Caki2 (cell line): ENCODE measurements around the gene XBP1. TPM values are rescaled to one million over a fixed set of nuclear protein-coding genes. Genes with fewer than 3 reads are reported as not detected.

Experiments used
- DNase-seq: peaks from one replicate; pipeline ENCODE4 v3.0.0-alpha.2; 2015; ENCODE audit warnings: low read depth
- in situ Hi-C: cut with HindIII; loops from 2 replicates; pipeline ENCODE4 v1.10.0; 2016; ENCODE audit warnings: low sequenced_read_pairs, low pct_unique_long_range_greater_than_20kb, mixed read lengths
- total RNA-seq: library from RNA; depleted of rRNA; stranded (reverse); fragments of >200 nt; shearing (Covaris generic); gene quantifications from 2 replicates; pipeline ENCODE4 v1.2.3, GENCODE V29; 2014; ENCODE audit warnings: low replicate concordance

The XBP1 gene
- total RNA-seq, 1 experiment from 2014 or later, result 300 TPM

GRCh38 chr22:28798810-28799605 is 1.4 kb downstream of the XBP1 start:
- in situ Hi-C loops, result no loop called here
- DNase-seq, result peak; percentile 74

GRCh38 chr22:28795932-28796856 is 4.2 kb downstream of the XBP1 start:
- DNase-seq, result no peak

GRCh38 chr22:28795071-28795693 is 5.2 kb downstream of the XBP1 start:
- DNase-seq, result no peak
- in situ Hi-C loops, result no loop called here

More at GRCh38 chr22:28795932-28796856, 4.2 kb downstream of the XBP1 start:
- in situ Hi-C loops, result no loop called here

GRCh38 chr22:28793976-28794584 is 6.3 kb downstream of the XBP1 start:
- no peak for DNase-seq
- in situ Hi-C loops, result no loop called here

- no peak for DNase-seq
- in situ Hi-C loops, result no loop called here
Measured at GRCh38 chr22:28792491-28793383, 7.6 kb downstream of the XBP1 start.

- DNase-seq, result no peak
- in situ Hi-C loops, result no loop called here
Measured at GRCh38 chr22:28791841-28792490, 8.4 kb downstream of the XBP1 start.

- in situ Hi-C loops, result no loop called here
- DNase-seq, result no peak
Measured at GRCh38 chr22:28791124-28791523, 9.2 kb downstream of the XBP1 start.

GRCh38 chr22:28788601-28789000 is 11.8 kb downstream of the XBP1 start:
- in situ Hi-C loops, result no loop called here
- DNase-seq, result no peak

GRCh38 chr22:28783786-28784671 is 16.3 kb downstream of the XBP1 start:
- in situ Hi-C loops, result no loop called here
- peak; percentile 35 for DNase-seq

- DNase-seq, result no peak
- in situ Hi-C loops, result no loop called here
Measured at GRCh38 chr22:28780296-28780695, 20.1 kb downstream of the XBP1 start.

- in situ Hi-C loops, result no loop called here
- no peak for DNase-seq
Measured at GRCh38 chr22:28779833-28780232, 20.5 kb downstream of the XBP1 start.

- no peak for DNase-seq
- in situ Hi-C loops, result no loop called here
Measured at GRCh38 chr22:28774378-28774777, 26.0 kb downstream of the XBP1 start.

GRCh38 chr22:28773461-28773867 is 26.9 kb downstream of the XBP1 start:
- peak; percentile 70 for DNase-seq
- in situ Hi-C loops, result no loop called here

- in situ Hi-C loops, result no loop called here
- peak; percentile 92 for DNase-seq
Measured at GRCh38 chr22:28772633-28773460, 27.5 kb downstream of the XBP1 start, which contains the start of gene CCDC117. TSS of gene CCDC117 (plus strand) at chr22:28772695. CDS start at chr22:28772850, 155 bp downstream.

GRCh38 chr22:28771195-28771791 is 29.1 kb downstream of the XBP1 start:
- no peak for DNase-seq
- in situ Hi-C loops, result no loop called here
